A673 (cell line): Measurements from ENCODE around the gene ADD3. TPM values are rescaled to one million over a fixed set of nuclear protein-coding genes. Genes with fewer than 3 reads are reported as not detected.
A peak's percentile ranks its signal among the peaks of the same experiment; 100 is the strongest.
"Not testable (repeated sequence)": the region's sequence is repeated elsewhere in the genome, so short reads cannot be mapped to it uniquely, and the experiment has no call there.

Experiments
- BruUV-seq: library from RNA; stranded (reverse); fragments of 400-500 nt; replicated peaks from 2 replicates; lab custom pipeline; 2021; lab: Mats Ljungman, UMichigan
- CTCF ChIA-PET: fragments of 300-600 bp; sonication (Branson Sonifier 250); formaldehyde crosslinking; loops from one replicate; lab custom pipeline; 2022; ENCODE audit warnings: antibody characterized with exemption; lab: Charles Lee
- POLR2A ChIA-PET: fragments of 300-600 bp; sonication (Branson Sonifier 250); formaldehyde crosslinking; loops from one replicate; lab custom pipeline; 2022; ENCODE audit warnings: antibody characterized with exemption; ENCODE audit not compliant: low non-redundant PET; lab: Charles Lee
- DNase-seq: peaks from one replicate; pipeline ENCODE4 v3.0.0-alpha.2; 2015; ENCODE audit warnings: low spot score
- H3K27ac ChIP-seq: fragments of 200-600 bp; sonication (generic); 2 replicates; pipeline ENCODE4 v1.5.1; 2016; ENCODE audit warnings: mixed run types, low read depth, mild to moderate bottlenecking, mixed read lengths, antibody characterized with exemption, low read length; ENCODE audit not compliant: poor library complexity, severe bottlenecking
- H3K27me3 ChIP-seq: fragments of 200-600 bp; sonication (generic); replicated peaks from 2 replicates; pipeline ENCODE4 v1.6.1; 2017; ENCODE audit warnings: mixed run types, low read depth, mild to moderate bottlenecking, mixed read lengths, antibody characterized with exemption, low read length; ENCODE audit not compliant: insufficient read depth, poor library complexity
- H3K36me3 ChIP-seq: fragments of 200-600 bp; sonication (generic); 2 replicates; pipeline ENCODE4 v1.6.1; 2016; ENCODE audit warnings: mixed run types, mild to moderate bottlenecking, mixed read lengths, antibody characterized with exemption, low read length; ENCODE audit not compliant: insufficient read depth, poor library complexity, severe bottlenecking
- H3K4me1 ChIP-seq: fragments of 200-600 bp; sonication (generic); 2 replicates; pipeline ENCODE4 v1.6.1; 2017; ENCODE audit warnings: mixed run types, mild to moderate bottlenecking, mixed read lengths, antibody characterized with exemption, low read length; ENCODE audit not compliant: insufficient read depth, poor library complexity, severe bottlenecking
- H3K4me3 ChIP-seq: fragments of 200-600 bp; sonication (generic); 2 replicates; pipeline ENCODE4 v1.5.1; 2016; ENCODE audit warnings: low read depth, mixed run types, mild to moderate bottlenecking, mixed read lengths, low read length; ENCODE audit not compliant: poor library complexity, severe bottlenecking
- H3K9me3 ChIP-seq: fragments of 200-600 bp; sonication (generic); 2 replicates; pipeline ENCODE4 v1.6.1; 2016; ENCODE audit warnings: mixed run types, low read depth, mild to moderate bottlenecking, mixed read lengths, antibody characterized with exemption, low read length; ENCODE audit not compliant: poor library complexity, severe bottlenecking
- EZH2 ChIP-seq: fragments of 200-600 bp; sonication (generic); IDR thresholded peaks from 2 replicates; pipeline ENCODE4 v1.6.1; 2017; ENCODE audit warnings: borderline replicate concordance, low read depth, mild to moderate bottlenecking, mixed read lengths, antibody characterized with exemption, low read length; ENCODE audit not compliant: poor library complexity, severe bottlenecking
- intact Hi-C: fragments of 100-400 bp; cut with micrococcal nuclease; formaldehyde crosslinking; loops from one replicate; pipeline ENCODE4 v1.10.0; 2022; ENCODE audit not compliant: unreplicated experiment
- total RNA-seq: library from RNA; stranded (reverse); gene quantifications from 2 replicates; pipeline ENCODE4 v1.2.3, GENCODE V29; 2021
- TF ChIP-seq, protein P1 (sequence below): fragments of 300-800, 200-600 bp; sonication (generic); conservative IDR thresholded peaks from 2 replicates; pipeline ENCODE4 v1.5.1; 2017; ENCODE audit warnings: low read depth, mild to moderate bottlenecking, antibody characterized with exemption, low read length, moderate library complexity, mixed read lengths

Gene ADD3
- total RNA-seq, 1 experiment from 2014 or later: 82.9 TPM

DNA sequence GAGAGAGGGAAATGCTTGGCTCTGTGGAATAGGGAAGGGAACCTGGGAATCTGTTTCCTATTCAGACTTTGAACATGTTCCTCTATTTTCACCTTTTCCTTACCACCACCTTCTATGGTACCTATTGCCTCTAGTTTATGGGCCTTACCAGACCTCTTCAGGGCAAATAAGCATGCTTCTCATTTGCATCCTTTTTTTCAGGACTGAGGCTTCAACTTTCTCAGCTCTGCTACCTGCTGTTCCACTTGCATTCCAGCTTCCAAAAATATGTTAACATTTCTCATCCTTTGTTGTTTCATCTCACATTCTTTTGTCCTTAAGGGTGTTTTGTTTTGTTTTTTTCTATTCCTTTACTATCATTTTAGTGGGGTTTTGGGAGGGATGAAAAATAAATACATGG, 121.7 kb downstream of the ADD3 start:
- Histone ChIP-seq H3K36me3 (peaks cover 40% of the 10 kb centered on the region), H3K27me3 (no peaks in the 10 kb centered on the region), H3K4me3 (no peak overlapping the region), H3K4me1 (no peaks in the 10 kb centered on the region), H3K27ac (peak overlapping the region; percentile 14), H3K9me3 (no peaks in the 10 kb centered on the region)
- ChIA-PET CTCF (no interaction called here), POLR2A (no interaction called here)
- intact Hi-C loops: no loop called here
- TF ChIP-seq, protein P1, sequence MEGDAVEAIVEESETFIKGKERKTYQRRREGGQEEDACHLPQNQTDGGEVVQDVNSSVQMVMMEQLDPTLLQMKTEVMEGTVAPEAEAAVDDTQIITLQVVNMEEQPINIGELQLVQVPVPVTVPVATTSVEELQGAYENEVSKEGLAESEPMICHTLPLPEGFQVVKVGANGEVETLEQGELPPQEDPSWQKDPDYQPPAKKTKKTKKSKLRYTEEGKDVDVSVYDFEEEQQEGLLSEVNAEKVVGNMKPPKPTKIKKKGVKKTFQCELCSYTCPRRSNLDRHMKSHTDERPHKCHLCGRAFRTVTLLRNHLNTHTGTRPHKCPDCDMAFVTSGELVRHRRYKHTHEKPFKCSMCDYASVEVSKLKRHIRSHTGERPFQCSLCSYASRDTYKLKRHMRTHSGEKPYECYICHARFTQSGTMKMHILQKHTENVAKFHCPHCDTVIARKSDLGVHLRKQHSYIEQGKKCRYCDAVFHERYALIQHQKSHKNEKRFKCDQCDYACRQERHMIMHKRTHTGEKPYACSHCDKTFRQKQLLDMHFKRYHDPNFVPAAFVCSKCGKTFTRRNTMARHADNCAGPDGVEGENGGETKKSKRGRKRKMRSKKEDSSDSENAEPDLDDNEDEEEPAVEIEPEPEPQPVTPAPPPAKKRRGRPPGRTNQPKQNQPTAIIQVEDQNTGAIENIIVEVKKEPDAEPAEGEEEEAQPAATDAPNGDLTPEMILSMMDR: no peak
- no peak for TF ChIP-seq EZH2
- BruUV-seq: no TSS peak
- no peak for DNase-seq

- Histone ChIP-seq H3K36me3 (peaks cover 35% of the 10 kb centered on the region), H3K27me3 (no peaks in the 10 kb centered on the region), H3K4me3 (no peak overlapping the region), H3K4me1 (peaks cover 4% of the 10 kb centered on the region), H3K9me3 (no peaks in the 10 kb centered on the region), H3K27ac (no peak overlapping the region)
- POLR2A ChIA-PET: no interaction called here
- BruUV-seq: no TSS peak
- intact Hi-C loops: loop anchor here (5.0 kb wide), 1 partner anchor 72 kb away; the partner anchor contains the start of gene MXI1
- TF ChIP-seq, protein P1: no peak
- TF ChIP-seq EZH2: no peak
- DNase-seq: no peak
- CTCF ChIA-PET: no interaction called here
Measured at GRCh38 chr10:110134917-110135316, 127.1 kb downstream of the ADD3 start.

DNA sequence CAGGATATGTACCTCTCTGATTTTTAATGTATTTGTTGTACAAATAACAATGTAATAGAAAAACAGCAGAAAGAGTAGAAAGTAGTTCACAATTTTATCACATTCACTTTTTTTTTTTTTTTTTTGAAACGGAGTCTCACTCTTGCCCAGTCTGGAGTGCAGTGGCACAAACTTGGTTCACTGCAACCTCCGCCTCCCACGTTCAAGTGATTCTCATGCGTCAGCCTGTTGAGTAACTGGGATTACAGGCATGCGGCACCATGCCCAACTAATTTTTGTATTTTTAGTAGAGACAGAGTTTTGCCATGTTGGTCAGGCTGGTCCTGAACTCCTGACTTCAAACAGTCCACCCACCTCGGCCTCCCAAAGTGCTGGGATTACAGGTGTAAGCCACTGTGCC, 128.1 kb downstream of the ADD3 start:
- H3K9me3 ChIP-seq, H3K4me1 ChIP-seq, POLR2A ChIA-PET, H3K27ac ChIP-seq, H3K4me3 ChIP-seq, CTCF ChIA-PET, H3K27me3 ChIP-seq, DNase-seq, BruUV-seq: not testable (repeated sequence)
- H3K36me3 ChIP-seq: peaks cover 29% of the 10 kb centered on the region
- intact Hi-C loops: loop anchor here (2.0 to 5.0 kb wide), 2 partner anchors 71 to 251 kb away; partner anchors contain the start of gene MXI1

GRCh38 chr10:110137142-110137545, 129.4 kb downstream of the ADD3 start:
- TF ChIP-seq, protein P1: peak; percentile 77
- no peak for TF ChIP-seq EZH2
- H3K36me3 ChIP-seq: peaks cover 16% of the 10 kb centered on the region
- no peak overlapping the region for H3K4me3 ChIP-seq
- peak; percentile 81 for DNase-seq
- no peaks in the 10 kb centered on the region for H3K27me3 ChIP-seq
- intact Hi-C loops: loop anchor here (1.0 to 5.0 kb wide), 3 partner anchors 70 to 252 kb away; partner anchors contain the start of gene MXI1
- BruUV-seq: no TSS peak
- H3K9me3 ChIP-seq: no peaks in the 10 kb centered on the region
- CTCF ChIA-PET: no interaction called here
- H3K4me1 ChIP-seq: peaks cover 4% of the 10 kb centered on the region
- H3K27ac ChIP-seq: no peak overlapping the region
- POLR2A ChIA-PET: no interaction called here
